GM23338 (cell line): Measurements from ENCODE around the gene CXCL9. TPM values are rescaled to one million over a fixed set of nuclear protein-coding genes. Genes with fewer than 3 reads are reported as not detected.

Experiments
- ATAC-seq: fragments of 200-7000 bp; cut with Tn5 transposase; 3 replicates; pipeline ENCODE4 v1.9.1; 2020
- DNase-seq: peaks from one replicate; pipeline ENCODE4 v3.0.0-alpha.2; 2015; ENCODE audit warnings: low spot score
- H2AFZ ChIP-seq: fragments of 200-600 bp; sonication (generic); 2 replicates; pipeline ENCODE4 v1.8.0; 2016; ENCODE audit warnings: antibody characterized with exemption, mild to moderate bottlenecking, moderate library complexity
- H3F3A ChIP-seq: fragments of 200-600 bp; sonication (generic); replicated peaks from 2 replicates; pipeline ENCODE4 v1.8.0; 2017; ENCODE audit warnings: antibody characterized with exemption, mixed run types, low read depth
- H3K27ac ChIP-seq: fragments of 200-600 bp; sonication (generic); 2 replicates; pipeline ENCODE4 v1.6.1; 2016; ENCODE audit warnings: low read depth
- H3K27me3 ChIP-seq: fragments of 200-600 bp; sonication (generic); 2 replicates; pipeline ENCODE4 v1.8.0; 2016; ENCODE audit warnings: mild to moderate bottlenecking, mixed run types, moderate library complexity; ENCODE audit not compliant: insufficient read depth
- H3K36me3 ChIP-seq: fragments of 200-600 bp; sonication (generic); 2 replicates; pipeline ENCODE4 v1.8.0; 2016; ENCODE audit warnings: mild to moderate bottlenecking; ENCODE audit not compliant: insufficient read depth
- H3K4me1 ChIP-seq: fragments of 200-600 bp; sonication (generic); 2 replicates; pipeline ENCODE4 v1.8.0; 2016; ENCODE audit warnings: mild to moderate bottlenecking, moderate library complexity; ENCODE audit not compliant: insufficient read depth
- H3K4me2 ChIP-seq: fragments of 200-600 bp; sonication (generic); 2 replicates; pipeline ENCODE4 v1.7.1; 2017; ENCODE audit warnings: mixed run types
- H3K4me3 ChIP-seq: fragments of 200-600 bp; sonication (generic); 2 replicates; pipeline ENCODE4 v1.6.1; 2016; ENCODE audit warnings: mixed run types
- H3K79me2 ChIP-seq: fragments of 200-600 bp; sonication (generic); replicated peaks from 2 replicates; pipeline ENCODE4 v1.8.0; 2017; ENCODE audit warnings: mild to moderate bottlenecking; ENCODE audit not compliant: insufficient read depth
- H3K9me2 ChIP-seq: fragments of 200-600 bp; sonication (generic); 2 replicates; pipeline ENCODE4 v1.8.0; 2017; ENCODE audit not compliant: insufficient read depth
- H4K20me1 ChIP-seq: fragments of 200-600 bp; sonication (generic); replicated peaks from 2 replicates; pipeline ENCODE4 v1.8.0; 2017; ENCODE audit warnings: mild to moderate bottlenecking; ENCODE audit not compliant: insufficient read depth
- H3K27ac Mint-ChIP-seq: 2 replicates; pipeline ENCODE4 v1.8.0; 2020; ENCODE audit warnings: inconsistent platforms, mild to moderate bottlenecking, moderate library complexity, mixed read lengths
- H3K27me3 Mint-ChIP-seq: 3 replicates; pipeline ENCODE4 v1.8.0; 2022; ENCODE audit warnings: low read depth, mild to moderate bottlenecking, moderate library complexity, mixed read lengths, inconsistent platforms; ENCODE audit not compliant: insufficient read depth, poor library complexity
- H3K36me3 Mint-ChIP-seq: 3 replicates; pipeline ENCODE4 v1.8.0; 2021; ENCODE audit warnings: low read depth, mild to moderate bottlenecking, inconsistent platforms, moderate library complexity, mixed read lengths
- H3K4me1 Mint-ChIP-seq: 3 replicates; pipeline ENCODE4 v1.8.0; 2020; ENCODE audit warnings: mild to moderate bottlenecking, inconsistent platforms, mixed read lengths
- H3K4me3 Mint-ChIP-seq: 3 replicates; pipeline ENCODE4 v1.8.0; 2021; ENCODE audit warnings: moderate library complexity, mild to moderate bottlenecking, inconsistent platforms, mixed read lengths
- H3K9me3 Mint-ChIP-seq: 3 replicates; pipeline ENCODE4 v1.8.0; 2020; ENCODE audit warnings: moderate library complexity, mild to moderate bottlenecking, inconsistent platforms, mixed read lengths
- EZH2phosphoT487 ChIP-seq: fragments of 200-600 bp; sonication (generic); IDR thresholded peaks from one replicate; pipeline ENCODE4 v1.8.1; 2018; ENCODE audit warnings: antibody characterized with exemption; ENCODE audit not compliant: unreplicated experiment
- JUNB ChIP-seq: IDR thresholded peaks from one replicate; pipeline ENCODE4 v1.6.1; 2016; ENCODE audit warnings: antibody characterized with exemption; ENCODE audit not compliant: unreplicated experiment
- NANOG ChIP-seq: IDR thresholded peaks from 2 replicates; pipeline ENCODE4 v1.6.1; 2016; ENCODE audit warnings: antibody characterized with exemption, borderline replicate concordance
- POLR2AphosphoS5 ChIP-seq: IDR thresholded peaks from 2 replicates; pipeline ENCODE4 v1.6.1; 2016; ENCODE audit warnings: antibody characterized with exemption, low read depth
- STAT1 ChIP-seq: IDR thresholded peaks from one replicate; pipeline ENCODE4 v1.6.1; 2016; ENCODE audit warnings: antibody characterized with exemption; ENCODE audit not compliant: unreplicated experiment
- polyA plus RNA-seq: library from polyadenylated mRNA; unstranded; fragments of >200 nt; fragmentation: Nextera tagmentation; extraction: Ambion mirVana; gene quantifications from 2 replicates; pipeline ENCODE4 v1.2.1, GENCODE V29; 2016
- total RNA-seq: library from RNA; depleted of rRNA; stranded (reverse); fragments of >200 nt; shearing (Covaris generic); gene quantifications from 2 replicates; pipeline ENCODE4 v1.2.3, GENCODE V29; 2014
- TF ChIP-seq, protein P1 (sequence below): fragments of 250-450 bp; sonication (Bioruptor Pico); IDR thresholded peaks from 2 replicates; pipeline ENCODE4 v1.5.0; 2020; ENCODE audit warnings: mild to moderate bottlenecking, moderate library complexity
- TF ChIP-seq, protein P2 (sequence below): IDR thresholded peaks from one replicate; pipeline ENCODE4 v1.6.1; 2018; ENCODE audit warnings: antibody characterized with exemption; ENCODE audit not compliant: unreplicated experiment

Gene CXCL9
- total and polyA plus RNA-seq, 2 experiments from 2014 or later = not detected

DNA sequence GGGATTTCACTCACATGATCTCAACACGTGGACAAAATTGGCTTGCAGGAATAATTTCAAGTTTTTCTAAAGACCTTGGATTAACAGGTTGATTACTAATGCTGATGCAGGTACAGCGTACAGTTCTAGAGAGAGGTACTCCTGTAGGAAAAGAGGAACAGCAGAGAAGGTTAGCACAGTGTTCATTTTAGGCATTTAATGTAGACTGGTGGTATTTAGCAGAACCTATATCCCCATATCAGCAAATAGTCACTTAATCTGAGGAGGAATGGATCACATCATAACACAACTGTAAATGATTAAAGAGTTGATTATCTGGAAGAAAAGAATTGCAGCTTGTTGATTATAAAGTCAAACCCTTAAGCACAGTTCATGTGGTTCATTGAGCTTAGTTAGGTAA lies 15.4 kb upstream of the CXCL9 start (continued):
- TF ChIP-seq, protein P1, sequence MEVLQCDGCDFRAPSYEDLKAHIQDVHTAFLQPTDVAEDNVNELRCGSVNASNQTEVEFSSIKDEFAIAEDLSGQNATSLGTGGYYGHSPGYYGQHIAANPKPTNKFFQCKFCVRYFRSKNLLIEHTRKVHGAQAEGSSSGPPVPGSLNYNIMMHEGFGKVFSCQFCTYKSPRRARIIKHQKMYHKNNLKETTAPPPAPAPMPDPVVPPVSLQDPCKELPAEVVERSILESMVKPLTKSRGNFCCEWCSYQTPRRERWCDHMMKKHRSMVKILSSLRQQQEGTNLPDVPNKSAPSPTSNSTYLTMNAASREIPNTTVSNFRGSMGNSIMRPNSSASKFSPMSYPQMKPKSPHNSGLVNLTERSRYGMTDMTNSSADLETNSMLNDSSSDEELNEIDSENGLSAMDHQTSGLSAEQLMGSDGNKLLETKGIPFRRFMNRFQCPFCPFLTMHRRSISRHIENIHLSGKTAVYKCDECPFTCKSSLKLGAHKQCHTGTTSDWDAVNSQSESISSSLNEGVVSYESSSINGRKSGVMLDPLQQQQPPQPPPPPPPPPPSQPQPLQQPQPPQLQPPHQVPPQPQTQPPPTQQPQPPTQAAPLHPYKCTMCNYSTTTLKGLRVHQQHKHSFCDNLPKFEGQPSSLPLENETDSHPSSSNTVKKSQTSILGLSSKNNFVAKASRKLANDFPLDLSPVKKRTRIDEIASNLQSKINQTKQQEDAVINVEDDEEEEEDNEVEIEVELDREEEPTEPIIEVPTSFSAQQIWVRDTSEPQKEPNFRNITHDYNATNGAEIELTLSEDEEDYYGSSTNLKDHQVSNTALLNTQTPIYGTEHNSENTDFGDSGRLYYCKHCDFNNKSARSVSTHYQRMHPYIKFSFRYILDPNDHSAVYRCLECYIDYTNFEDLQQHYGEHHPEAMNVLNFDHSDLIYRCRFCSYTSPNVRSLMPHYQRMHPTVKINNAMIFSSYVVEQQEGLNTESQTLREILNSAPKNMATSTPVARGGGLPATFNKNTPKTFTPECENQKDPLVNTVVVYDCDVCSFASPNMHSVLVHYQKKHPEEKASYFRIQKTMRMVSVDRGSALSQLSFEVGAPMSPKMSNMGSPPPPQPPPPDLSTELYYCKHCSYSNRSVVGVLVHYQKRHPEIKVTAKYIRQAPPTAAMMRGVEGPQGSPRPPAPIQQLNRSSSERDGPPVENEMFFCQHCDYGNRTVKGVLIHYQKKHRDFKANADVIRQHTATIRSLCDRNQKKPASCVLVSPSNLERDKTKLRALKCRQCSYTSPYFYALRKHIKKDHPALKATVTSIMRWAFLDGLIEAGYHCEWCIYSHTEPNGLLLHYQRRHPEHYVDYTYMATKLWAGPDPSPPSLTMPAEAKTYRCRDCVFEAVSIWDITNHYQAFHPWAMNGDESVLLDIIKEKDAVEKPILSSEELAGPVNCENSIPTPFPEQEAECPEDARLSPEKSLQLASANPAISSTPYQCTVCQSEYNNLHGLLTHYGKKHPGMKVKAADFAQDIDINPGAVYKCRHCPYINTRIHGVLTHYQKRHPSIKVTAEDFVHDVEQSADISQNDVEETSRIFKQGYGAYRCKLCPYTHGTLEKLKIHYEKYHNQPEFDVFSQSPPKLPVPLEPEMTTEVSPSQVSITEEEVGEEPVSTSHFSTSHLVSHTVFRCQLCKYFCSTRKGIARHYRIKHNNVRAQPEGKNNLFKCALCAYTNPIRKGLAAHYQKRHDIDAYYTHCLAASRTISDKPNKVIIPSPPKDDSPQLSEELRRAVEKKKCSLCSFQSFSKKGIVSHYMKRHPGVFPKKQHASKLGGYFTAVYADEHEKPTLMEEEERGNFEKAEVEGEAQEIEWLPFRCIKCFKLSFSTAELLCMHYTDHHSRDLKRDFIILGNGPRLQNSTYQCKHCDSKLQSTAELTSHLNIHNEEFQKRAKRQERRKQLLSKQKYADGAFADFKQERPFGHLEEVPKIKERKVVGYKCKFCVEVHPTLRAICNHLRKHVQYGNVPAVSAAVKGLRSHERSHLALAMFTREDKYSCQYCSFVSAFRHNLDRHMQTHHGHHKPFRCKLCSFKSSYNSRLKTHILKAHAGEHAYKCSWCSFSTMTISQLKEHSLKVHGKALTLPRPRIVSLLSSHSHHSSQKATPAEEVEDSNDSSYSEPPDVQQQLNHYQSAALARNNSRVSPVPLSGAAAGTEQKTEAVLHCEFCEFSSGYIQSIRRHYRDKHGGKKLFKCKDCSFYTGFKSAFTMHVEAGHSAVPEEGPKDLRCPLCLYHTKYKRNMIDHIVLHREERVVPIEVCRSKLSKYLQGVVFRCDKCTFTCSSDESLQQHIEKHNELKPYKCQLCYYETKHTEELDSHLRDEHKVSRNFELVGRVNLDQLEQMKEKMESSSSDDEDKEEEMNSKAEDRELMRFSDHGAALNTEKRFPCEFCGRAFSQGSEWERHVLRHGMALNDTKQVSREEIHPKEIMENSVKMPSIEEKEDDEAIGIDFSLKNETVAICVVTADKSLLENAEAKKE (CRISPR knock-in tag) = no peak
- TF ChIP-seq STAT1 = no peak
- no peak for TF ChIP-seq JUNB
- no peak for TF ChIP-seq NANOG
- TF ChIP-seq, protein P2, sequence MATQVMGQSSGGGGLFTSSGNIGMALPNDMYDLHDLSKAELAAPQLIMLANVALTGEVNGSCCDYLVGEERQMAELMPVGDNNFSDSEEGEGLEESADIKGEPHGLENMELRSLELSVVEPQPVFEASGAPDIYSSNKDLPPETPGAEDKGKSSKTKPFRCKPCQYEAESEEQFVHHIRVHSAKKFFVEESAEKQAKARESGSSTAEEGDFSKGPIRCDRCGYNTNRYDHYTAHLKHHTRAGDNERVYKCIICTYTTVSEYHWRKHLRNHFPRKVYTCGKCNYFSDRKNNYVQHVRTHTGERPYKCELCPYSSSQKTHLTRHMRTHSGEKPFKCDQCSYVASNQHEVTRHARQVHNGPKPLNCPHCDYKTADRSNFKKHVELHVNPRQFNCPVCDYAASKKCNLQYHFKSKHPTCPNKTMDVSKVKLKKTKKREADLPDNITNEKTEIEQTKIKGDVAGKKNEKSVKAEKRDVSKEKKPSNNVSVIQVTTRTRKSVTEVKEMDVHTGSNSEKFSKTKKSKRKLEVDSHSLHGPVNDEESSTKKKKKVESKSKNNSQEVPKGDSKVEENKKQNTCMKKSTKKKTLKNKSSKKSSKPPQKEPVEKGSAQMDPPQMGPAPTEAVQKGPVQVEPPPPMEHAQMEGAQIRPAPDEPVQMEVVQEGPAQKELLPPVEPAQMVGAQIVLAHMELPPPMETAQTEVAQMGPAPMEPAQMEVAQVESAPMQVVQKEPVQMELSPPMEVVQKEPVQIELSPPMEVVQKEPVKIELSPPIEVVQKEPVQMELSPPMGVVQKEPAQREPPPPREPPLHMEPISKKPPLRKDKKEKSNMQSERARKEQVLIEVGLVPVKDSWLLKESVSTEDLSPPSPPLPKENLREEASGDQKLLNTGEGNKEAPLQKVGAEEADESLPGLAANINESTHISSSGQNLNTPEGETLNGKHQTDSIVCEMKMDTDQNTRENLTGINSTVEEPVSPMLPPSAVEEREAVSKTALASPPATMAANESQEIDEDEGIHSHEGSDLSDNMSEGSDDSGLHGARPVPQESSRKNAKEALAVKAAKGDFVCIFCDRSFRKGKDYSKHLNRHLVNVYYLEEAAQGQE = no peak
- no peak for TF ChIP-seq EZH2phosphoT487
- TF ChIP-seq POLR2AphosphoS5 = no peak

DNA sequence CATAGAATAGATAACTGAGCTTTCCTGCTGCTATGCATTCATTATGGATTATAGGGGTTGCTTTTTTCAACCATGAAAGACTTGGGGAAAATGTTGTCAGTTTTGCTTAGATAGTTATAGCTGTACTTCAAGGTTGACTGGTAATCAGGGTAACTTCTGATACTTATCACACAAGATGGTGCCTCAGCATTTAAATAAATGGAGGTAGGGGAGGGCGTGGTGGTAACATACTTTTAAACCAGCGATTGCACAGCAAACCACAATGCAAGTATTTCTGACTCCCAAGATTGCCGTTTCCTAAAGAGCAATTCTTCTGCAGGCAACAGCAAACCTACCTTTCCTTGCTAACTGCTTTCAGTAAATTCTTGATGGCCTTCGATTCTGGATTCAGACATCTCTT lies 14.7 kb upstream of the CXCL9 start:
- Histone ChIP-seq H3K4me3 (no peak overlapping the region), H3F3A (no peaks in the 10 kb centered on the region), H2AFZ (peak overlapping the region; percentile 10; the same call in 1 of the 2 replicates), H3K4me2 (no peak overlapping the region), H3K79me2 (no peaks in the 10 kb centered on the region), H3K27ac (no peak overlapping the region), H3K4me1 (no peaks in the 10 kb centered on the region), H3K36me3 (no peaks in the 10 kb centered on the region), H3K9me2 (no peaks in the 10 kb centered on the region), H3K27me3 (no peaks in the 10 kb centered on the region), H4K20me1 (no peaks in the 10 kb centered on the region)
- Mint-ChIP-seq H3K4me1 (no peaks in the 10 kb centered on the region; the same call in 2 of the 3 replicates), H3K36me3 (no peaks in the 10 kb centered on the region), H3K9me3 (no peaks in the 10 kb centered on the region), H3K4me3 (no peak overlapping the region), H3K27me3 (peaks cover 4% of the 10 kb centered on the region), H3K27ac (no peak overlapping the region)
- no peak for DNase-seq
- ATAC-seq = no peak
- TF ChIP-seq, protein P1 (CRISPR knock-in tag) = no peak
